ENCODE data around the gene NOTUM. TPM values are rescaled to one million over a fixed set of nuclear protein-coding genes. Genes with fewer than 3 reads are reported as not detected.

Gene NOTUM
- total and polyA plus RNA-seq, 2 of the 4 experiments (the other 2 are of a cell fraction), result 0.05 TPM; not detected in 1

DNA sequence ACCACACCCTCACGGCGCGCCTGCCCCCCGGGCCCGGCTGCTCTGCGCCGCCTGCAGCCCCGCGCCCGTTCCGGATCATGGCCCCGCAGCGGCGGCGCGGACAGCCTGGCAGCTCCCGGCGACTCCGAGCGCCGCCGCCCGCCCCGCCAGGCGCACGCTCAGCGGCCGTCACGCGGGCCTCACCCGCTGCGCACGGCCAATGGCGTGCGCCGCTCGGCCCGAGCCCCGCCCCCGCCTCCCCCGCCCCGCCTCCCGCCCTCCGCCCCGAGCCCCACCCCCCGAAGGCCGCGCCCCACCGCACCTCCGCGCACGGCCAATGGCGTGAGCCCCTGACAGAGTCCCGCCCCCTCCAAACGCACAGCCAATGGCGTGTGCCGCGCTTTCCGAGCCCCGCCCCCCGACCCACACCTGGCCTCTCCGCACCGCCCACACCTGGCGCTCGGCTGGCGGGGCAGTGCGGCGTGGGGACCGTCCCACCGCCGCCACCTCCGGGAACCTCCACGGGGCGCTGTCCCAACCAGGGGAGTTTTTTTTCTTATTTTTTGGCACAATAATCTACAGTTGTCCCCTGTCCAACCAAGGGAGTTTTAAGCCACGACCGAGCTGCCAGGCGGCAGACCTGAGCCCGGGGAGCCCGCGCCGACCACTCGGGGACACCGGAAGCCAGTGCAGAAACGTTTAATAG lies 49.6 kb downstream of the NOTUM start, which contains the start of gene PCYT2 (continued):
- no peak for TF ChIP-seq ELK1 (IDR thresholded peaks at IDR 0.05; ENCODE audit: borderline replicate concordance, low read depth, low read length)
- no peak for TF ChIP-seq RFX5 (IDR thresholded peaks at IDR 0.05; ENCODE audit: low read depth, low read length)
- TF ChIP-seq RCOR1 (IDR thresholded peaks at IDR 0.05; ENCODE audit: insufficient replicate concordance, low read length), result no peak
- TF ChIP-seq CHD1 (IDR thresholded peaks at IDR 0.05; ENCODE audit: low read depth, low read length), result no peak
